ENCODE data around the gene RIN3. TPM values are rescaled to one million over a fixed set of nuclear protein-coding genes. Genes with fewer than 3 reads are reported as not detected.

RIN3 gene
- total RNA-seq, 3 donors from 2014 or later = 10.7 to 19.7 (median 12.1) TPM

DNA sequence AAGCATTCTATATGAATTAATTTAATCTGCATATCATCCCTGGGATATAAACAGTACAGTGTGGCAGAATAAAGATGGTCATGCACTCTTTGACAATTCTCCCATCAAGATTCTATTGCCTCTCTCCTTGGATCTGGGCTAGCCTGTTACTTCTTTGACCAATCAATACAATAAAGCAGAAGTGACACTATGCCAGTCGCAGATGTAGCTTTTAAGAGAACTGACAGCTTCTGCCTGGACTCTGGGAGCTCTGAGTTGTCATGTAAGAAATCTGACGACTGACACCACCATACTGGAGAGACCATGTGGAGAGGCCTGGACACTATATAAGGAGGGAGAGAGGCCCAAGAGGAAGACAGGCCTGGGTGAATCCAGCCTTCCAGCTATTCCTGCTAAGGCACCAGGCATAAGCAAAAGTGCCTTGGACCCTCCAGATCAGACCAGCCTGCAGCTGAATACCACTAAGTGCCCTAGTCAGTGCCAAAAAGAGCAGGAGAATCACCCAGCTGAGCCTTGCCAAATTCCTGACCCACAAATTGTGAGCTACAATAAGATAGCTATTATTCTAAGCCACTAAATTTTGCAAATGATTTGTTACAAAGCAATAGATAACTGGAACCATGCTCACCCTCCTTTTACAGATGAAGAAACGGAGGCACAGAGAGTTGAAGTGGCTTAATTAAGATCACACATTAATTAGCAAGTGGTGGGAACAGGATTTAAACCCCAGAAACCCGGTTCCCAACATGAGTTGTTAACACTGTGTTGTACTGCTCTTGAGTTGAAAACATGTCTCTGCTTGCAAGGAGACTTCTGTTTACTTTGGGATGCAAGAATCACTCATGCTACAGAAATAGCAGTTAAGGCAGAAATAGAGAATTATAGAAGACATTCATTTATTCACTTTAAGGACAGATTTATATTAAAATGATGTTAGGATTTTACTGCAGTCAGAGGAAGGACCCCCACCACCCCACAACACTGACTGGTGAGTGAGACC is 84.6 kb downstream of the RIN3 start:
- intact Hi-C loops (cut with DNase I; ENCODE audit: low total_unique reads) = loop anchor here (5.0 kb wide), 1 partner anchor 1076 kb away; no protein-coding TSS in a partner anchor
- no peaks in the 10 kb centered on the region for H3K9me3 ChIP-seq

DNA sequence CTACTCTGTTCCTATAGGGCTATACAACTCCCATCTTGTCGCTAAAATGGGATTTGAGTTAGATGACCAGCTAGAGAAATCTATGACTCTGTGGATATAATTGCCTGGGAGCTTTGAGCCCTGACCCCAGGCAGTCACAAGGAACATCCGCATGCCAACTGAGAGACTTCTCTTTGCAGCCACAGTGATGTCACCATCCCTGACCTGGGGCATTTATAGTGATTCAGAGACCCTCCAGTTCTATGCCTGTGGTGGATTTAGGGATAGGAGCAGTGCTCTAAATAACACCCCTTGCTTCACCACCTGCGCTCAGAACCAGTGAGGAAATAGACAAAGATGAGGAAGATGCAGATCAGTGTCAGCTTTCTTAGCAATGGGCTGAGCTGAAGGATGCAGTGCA is 86.2 kb downstream of the RIN3 start:
- no peaks in the 10 kb centered on the region for H3K4me1 ChIP-seq
- TF ChIP-seq, protein P1, sequence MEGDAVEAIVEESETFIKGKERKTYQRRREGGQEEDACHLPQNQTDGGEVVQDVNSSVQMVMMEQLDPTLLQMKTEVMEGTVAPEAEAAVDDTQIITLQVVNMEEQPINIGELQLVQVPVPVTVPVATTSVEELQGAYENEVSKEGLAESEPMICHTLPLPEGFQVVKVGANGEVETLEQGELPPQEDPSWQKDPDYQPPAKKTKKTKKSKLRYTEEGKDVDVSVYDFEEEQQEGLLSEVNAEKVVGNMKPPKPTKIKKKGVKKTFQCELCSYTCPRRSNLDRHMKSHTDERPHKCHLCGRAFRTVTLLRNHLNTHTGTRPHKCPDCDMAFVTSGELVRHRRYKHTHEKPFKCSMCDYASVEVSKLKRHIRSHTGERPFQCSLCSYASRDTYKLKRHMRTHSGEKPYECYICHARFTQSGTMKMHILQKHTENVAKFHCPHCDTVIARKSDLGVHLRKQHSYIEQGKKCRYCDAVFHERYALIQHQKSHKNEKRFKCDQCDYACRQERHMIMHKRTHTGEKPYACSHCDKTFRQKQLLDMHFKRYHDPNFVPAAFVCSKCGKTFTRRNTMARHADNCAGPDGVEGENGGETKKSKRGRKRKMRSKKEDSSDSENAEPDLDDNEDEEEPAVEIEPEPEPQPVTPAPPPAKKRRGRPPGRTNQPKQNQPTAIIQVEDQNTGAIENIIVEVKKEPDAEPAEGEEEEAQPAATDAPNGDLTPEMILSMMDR (IDR thresholded peaks at IDR 0.05) = no peak
- TF ChIP-seq POLR2A (IDR thresholded peaks at IDR 0.05) (no peak), POLR2AphosphoS5 (IDR thresholded peaks at IDR 0.05) (no peak)
- H3K4me3 ChIP-seq = no peak overlapping the region
- H3K9me3 ChIP-seq = no peaks in the 10 kb centered on the region
- DNase-seq (ENCODE audit: low spot score in 2 of 2) = no peak
- no peaks in the 10 kb centered on the region for H3K36me3 ChIP-seq
- H3K27ac ChIP-seq = no peak overlapping the region
- intact Hi-C loops (cut with DNase I; ENCODE audit: low total_unique reads) = loop anchor here (5.0 kb wide), 1 partner anchor 1078 kb away; no protein-coding TSS in a partner anchor
- no peaks in the 10 kb centered on the region for H3K27me3 ChIP-seq

More for the DNA sequence above, 84.6 kb downstream of the RIN3 start:
- DNase-seq (ENCODE audit: low spot score in 2 of 2) = no peak
- Histone ChIP-seq H3K27me3 (no peaks in the 10 kb centered on the region), H3K36me3 (no peaks in the 10 kb centered on the region), H3K27ac (no peak overlapping the region), H3K4me3 (no peak overlapping the region), H3K4me1 (no peaks in the 10 kb centered on the region)
- TF ChIP-seq POLR2A (IDR thresholded peaks at IDR 0.05) = no peak
- TF ChIP-seq POLR2AphosphoS5 (IDR thresholded peaks at IDR 0.05) = no peak
- TF ChIP-seq, protein P1 (IDR thresholded peaks at IDR 0.05) = no peak

DNA sequence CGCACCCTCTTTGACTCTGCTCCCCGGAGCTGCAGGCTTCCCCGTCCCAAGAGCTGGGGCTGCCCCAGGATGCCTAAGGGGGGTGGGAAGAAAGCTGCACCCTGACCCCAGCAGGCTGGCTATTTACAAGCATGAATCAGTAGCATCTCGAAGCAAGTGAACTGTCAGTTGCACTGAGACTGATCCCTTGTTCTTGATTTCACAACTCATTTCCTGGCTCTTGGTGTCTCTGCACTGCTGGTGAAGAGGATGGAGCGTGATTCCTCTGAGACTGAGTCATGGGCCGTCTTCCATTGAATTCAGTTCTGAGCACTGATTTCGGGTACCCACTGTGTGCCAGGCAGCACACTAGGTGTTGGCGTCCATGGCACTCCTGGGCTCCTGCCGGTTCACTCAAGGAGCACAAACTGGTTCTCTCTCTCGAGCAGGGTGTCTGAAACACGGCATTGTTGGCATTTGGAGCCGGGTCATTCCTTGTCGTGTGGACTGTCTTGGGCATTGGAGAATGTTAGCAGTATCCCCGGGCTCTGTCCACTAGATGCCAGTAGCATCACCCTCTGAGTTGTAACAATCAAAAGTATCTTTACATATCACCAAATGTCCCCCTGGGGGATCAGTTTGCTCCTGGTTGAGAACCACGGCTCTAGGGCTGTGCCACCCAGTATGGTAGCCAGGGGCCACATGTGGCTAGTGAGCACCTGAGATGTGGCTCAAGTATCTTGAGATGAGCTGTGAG is 86.9 kb downstream of the RIN3 start:
- H3K27ac ChIP-seq = no peak overlapping the region
- H3K9me3 ChIP-seq = no peaks in the 10 kb centered on the region
- intact Hi-C loops (cut with DNase I; ENCODE audit: low total_unique reads) = no loop called here
- H3K27me3 ChIP-seq = no peaks in the 10 kb centered on the region
- no peak for DNase-seq (ENCODE audit: low spot score in 2 of 2)
- no peaks in the 10 kb centered on the region for H3K4me1 ChIP-seq
- H3K4me3 ChIP-seq = no peak overlapping the region
- no peaks in the 10 kb centered on the region for H3K36me3 ChIP-seq
- TF ChIP-seq POLR2A (IDR thresholded peaks at IDR 0.05) = no peak
- TF ChIP-seq POLR2AphosphoS5 (IDR thresholded peaks at IDR 0.05) = no peak
- TF ChIP-seq, protein P1 (IDR thresholded peaks at IDR 0.05) = no peak

DNA sequence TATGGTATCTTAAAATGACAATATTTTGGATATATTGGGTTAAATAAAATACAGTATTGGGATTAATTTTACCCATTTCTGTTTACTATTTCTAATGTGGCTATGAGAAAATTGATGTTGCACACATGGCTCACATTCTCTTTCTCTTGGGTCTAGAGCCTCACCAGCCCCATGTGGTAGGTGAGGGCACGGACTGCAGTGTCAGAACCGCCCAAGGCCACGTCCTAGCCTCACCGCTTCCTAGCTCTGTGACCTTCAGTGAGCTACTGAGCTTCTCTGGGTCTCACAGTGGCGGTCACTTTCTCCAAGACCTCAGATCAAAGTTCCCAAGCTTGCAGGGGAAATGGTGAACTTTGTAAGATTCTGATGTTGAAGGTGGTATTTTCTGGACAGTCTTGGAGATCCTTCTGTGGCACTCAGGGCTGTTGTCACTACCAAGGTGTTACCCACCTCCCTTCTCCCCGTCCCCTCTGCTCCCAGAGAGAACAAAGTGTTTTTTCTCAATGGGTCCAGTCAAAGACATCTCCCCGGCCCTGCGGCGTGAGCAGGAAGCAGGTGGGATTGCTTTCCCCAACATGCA is 87.6 kb downstream of the RIN3 start:
- Histone ChIP-seq H3K36me3 (no peaks in the 10 kb centered on the region), H3K4me3 (no peak overlapping the region), H3K27ac (no peak overlapping the region), H3K4me1 (no peaks in the 10 kb centered on the region), H3K27me3 (no peaks in the 10 kb centered on the region), H3K9me3 (no peaks in the 10 kb centered on the region)
- no peak for DNase-seq (ENCODE audit: low spot score in 2 of 2)
- TF ChIP-seq POLR2AphosphoS5 (IDR thresholded peaks at IDR 0.05) = no peak
- TF ChIP-seq POLR2A (IDR thresholded peaks at IDR 0.05) = no peak
- TF ChIP-seq, protein P1 (IDR thresholded peaks at IDR 0.05) = no peak
- intact Hi-C loops (cut with DNase I; ENCODE audit: low total_unique reads) = no loop called here
